GM21825 (cell line): ENCODE data around the gene SETDB1.
A peak's percentile ranks its signal among the peaks of the same experiment; 100 is the strongest.

Source experiments
- ATAC-seq: cut with Tn5 transposase; IDR thresholded peaks from one replicate; pipeline ENCODE4 v1.9.1; 2021; ENCODE audit warnings: mild to moderate bottlenecking, moderate library complexity; ENCODE audit not compliant: unreplicated experiment

SETDB1 gene

DNA sequence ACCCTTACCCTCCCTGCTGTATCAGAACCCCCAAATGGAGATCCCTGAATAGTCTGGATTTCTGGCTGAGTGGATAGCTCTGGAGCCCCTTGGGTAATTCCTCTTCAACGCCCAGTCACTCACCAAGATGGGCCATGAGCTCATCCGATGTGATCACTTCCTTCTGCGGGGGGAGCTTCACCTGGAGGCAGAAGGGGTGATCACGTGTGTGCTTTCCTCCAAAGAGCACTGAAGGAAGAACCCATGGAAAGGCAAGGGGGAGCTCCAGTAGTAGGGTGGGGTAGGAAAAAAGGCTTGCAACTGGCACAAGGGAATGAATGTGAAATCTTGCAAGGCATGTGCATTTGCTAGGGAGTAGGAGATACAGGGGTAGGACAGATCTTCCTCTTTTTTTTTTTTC is 75.4 kb downstream of the SETDB1 start:
- no peak for ATAC-seq

DNA sequence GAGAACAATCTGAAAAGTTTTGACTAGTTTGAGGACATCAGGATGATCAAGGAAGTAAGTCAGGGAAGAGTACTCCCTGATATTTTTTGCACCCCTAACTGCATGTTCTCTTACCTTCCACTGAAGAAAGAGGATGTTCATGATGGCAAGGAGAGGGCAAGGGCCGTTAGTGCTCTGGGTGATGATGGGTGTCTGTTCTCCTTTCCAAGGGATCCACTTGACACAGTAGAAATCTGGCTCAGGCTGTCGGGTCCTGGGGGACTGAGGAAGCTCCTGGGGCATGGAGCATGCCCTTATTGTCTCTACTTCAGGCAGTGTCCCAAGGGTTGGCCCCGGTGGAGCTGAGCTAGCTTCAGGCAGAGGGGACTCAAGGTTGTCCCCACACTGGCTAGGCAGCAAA is 75.9 kb downstream of the SETDB1 start:
- no peak for ATAC-seq

DNA sequence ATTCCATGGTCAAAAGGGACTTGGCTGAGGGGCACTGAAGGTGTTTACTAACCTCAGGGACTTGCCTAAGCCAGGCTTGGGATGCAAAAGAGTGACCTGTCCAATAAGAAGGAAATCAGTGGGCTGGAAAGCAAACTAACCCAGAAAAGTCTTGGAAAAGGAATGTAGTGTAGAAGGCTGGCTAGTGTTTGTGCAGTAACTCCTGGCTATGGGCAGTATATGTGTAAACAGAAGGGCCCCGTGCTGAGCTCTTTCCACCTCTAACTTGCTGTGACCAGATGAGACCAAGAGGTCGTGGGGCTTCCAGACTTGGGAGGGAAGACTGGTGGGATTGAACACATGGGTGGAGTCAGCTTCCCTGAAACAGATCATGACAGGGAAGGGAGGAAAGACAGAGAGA is 76.4 kb downstream of the SETDB1 start:
- ATAC-seq: no peak

DNA sequence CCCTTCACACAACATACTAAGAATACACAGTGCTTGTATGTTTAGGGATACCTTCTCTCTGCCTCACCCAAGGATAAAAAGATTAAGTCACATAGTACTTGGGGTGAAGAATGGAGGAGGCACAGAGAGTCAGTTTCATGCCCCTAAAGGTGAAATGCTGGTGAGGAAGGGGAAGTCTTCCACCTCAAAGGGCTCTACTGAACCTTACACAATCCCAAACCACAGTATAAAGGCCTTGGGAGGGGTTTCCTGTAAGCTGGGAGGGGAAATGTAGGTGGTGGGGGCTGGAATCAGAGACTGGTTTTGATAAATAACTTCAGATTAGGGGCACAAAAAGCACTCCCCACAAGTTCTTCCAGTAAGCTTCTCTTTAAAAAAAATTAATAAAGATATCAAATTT is 77.0 kb downstream of the SETDB1 start:
- ATAC-seq: no peak

DNA sequence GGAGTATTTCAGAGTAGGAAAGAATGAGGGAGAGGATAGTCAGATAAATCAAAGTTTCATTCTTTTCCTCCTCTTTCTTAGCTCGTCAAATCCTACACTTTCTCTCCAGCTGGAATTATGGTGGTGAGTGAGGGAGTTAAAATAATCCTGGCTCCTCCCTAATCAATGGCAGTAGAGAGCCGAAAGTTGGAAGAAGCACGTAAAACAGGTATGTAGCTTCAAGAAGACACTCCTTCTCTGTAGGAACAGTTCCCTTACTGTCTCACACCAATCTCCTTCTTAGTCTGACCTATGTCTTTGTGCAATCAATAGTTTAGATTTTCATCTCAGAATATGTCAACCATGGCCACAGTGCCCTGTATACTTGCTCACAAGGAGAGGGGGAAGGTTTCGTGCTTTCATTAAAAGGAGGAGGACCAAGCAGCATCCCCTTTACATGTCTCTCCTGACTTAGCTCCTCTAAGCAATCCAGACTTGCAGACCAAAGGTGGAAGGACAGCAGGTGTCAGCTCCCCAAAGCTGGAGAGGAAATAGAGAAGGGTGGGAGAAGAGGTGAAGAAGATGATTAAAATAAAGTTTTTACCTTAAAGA is 79.7 kb downstream of the SETDB1 start:
- no peak for ATAC-seq

DNA sequence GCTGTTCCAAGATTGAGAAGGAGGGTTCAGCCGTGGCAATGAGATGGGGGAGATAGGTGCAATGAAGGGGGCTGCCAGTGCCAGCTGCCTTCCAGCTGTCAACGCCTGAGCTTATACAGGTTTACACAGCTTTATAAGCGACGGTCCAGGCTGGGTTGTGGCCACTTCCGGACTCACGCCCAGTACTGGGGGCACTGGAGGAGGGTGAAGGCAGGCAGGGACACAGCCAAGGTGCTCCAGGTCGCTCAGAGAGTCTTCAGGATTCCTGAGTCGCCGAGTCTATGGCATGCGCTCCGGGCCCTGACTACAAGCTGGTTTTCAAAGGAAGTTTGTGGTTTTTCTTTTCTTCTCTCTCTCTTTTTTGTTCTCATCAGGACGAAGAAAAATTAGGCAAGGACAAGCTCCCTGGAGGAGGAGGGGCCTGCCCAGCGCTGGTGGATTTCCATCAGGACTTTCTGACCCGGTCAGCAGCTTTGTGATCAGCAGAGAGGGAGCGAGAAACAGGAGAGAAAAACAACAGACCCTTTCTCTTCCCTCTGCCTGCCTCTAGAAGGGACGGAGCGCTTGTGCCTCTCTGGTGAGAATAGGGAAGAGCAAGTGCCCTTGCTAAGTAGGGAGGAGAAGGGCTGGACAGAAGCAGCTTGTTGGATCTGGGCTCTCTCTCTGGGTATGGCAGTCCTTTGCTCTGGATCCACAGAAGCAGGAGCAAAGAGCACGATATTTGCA is 80.3 kb downstream of the SETDB1 start, which contains the start of gene MINDY1:
MINDY1 (minus strand) TSS at position 576 of the 726 bp plus-strand sequence. CDS start 4,285 bp downstream, outside the sequence.
- ATAC-seq: peak; percentile 34

DNA sequence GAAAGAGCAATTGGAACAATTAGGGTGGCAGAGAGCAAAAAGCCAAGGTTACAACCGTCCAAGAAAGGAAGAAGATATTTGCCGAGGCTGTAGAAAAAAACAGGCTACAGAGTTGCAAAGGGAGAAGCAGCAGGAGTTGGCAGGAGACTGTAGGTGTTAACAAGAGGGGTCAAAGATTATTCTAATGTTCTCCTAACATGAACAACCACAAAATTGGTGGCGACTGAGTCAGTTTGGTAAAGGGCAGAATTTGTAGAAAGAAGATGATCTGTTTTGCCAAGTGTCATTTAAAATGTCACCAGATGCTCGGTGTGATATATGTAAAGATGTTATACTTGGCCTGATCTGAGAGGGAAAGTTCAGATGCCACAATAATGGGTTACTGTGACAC is 81.7 kb downstream of the SETDB1 start:
- ATAC-seq: no peak

DNA sequence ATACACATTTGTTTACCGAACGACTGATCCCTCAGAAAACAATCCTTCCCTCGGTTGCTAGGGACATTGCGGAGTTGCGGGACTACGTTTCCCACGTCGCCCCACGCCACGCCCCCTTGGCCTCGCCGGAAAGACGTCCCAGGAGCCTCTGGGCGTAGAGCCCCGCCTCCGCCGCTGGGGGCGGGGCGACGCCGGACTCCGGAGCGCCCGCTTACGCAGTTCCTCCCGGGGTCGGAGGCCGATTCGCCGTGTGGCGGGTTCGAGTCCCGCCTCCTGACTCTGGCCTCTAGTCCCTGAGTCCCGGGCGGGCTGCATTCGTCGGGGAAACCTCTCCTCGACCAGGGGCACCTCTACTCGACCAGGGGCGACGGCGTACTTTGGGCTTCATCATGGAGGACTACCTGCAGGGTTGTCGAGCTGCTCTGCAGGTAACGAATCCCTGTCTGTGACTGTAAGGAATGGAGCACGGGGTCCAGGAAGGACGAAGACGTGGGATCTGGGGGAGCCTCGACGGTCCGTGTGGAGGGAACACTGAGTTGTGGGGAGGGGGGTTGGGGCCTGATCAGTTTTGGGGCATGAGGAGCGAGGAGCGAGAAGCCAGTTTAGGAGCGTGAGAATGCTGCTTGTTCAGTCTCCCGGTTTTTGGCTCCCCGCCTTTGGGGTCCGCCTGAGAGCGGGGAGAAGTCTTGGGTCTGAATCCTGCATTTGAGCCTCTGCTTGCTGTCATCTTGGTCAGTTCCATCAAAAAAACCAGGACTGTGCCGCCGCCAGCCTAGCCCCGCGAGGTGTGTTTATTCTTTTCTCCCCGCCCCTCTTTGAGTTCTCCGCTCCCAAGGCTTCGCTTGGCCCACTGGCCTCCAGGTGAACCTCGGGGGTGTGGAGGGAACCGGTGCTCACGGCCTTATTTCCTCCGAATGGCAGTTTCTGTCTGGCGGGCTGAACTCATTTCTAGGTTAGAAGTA is 82.4 kb downstream of the SETDB1 start, which contains the start of gene PRUNE1:
PRUNE1 (plus strand) TSS at position 206 of the 962 bp plus-strand sequence; CDS start at position 390, 184 bp downstream.
- peak; percentile 65 for ATAC-seq

DNA sequence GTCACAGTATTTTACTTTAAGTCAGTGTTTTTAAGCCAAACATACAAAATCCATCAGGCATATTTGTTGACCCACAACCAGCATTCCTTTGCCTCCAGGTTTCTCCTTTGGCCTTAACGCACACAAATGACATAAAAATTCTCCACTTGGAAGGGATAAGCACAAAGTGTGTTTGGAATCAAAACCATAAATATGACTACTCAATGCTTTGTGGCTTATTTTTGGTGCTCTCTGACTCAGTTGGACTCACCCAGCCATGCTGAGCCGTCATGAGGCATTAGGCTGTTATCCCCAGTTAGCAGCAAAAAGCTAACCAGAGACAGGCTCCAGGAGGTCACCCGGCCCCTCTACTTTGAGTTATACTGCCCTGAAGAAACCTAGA is 83.0 kb downstream of the SETDB1 start:
- no peak for ATAC-seq

DNA sequence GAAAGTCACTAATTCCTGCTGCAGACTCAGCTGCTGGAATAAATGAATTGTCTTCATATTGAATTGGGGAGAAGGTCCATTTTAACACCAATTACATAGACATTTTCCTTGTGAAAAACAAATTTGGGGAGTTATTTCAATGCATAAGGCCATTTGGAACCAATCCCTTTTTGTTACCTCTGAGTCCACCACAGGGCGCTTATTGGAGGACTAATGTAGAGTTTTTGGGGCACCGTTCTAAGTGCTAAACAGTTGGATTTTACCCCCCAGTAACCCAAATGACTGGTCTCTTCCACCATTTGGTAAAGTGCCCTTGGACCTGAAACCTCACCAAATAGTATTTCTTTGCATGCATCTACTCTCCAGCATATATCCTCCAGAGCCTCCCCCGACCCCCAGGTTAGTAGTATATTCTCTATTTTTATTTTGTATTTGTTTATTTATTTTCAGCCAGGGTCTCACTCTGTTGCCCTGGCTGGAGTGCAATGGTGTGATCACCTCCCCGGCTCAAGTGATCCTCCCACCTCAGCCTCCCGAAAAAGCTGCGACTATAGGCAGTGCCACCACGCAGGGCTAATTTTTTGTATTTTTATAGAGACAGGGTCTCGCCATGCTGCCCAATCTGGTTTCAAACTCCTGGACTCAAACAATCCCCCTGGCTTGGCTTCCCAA is 83.6 kb downstream of the SETDB1 start:
- no peak for ATAC-seq

DNA sequence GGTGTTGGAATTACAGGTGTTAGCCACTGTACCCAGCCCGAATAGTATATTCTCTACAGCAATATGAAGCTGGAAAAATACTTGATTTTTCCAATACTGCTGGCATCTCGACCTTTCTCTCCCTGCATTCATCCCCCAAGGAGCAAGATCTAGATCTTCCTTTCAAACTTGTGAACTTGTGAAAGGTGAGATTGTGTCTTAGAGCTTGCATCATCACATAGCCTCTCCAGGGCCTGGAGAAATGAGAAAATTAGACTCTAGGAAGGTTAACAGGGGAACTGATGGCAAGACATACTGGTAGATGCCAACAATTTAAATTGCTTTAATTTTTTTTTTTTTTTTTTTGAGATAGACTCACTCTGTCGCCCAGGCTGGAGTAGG is 84.2 kb downstream of the SETDB1 start:
- no peak for ATAC-seq

DNA sequence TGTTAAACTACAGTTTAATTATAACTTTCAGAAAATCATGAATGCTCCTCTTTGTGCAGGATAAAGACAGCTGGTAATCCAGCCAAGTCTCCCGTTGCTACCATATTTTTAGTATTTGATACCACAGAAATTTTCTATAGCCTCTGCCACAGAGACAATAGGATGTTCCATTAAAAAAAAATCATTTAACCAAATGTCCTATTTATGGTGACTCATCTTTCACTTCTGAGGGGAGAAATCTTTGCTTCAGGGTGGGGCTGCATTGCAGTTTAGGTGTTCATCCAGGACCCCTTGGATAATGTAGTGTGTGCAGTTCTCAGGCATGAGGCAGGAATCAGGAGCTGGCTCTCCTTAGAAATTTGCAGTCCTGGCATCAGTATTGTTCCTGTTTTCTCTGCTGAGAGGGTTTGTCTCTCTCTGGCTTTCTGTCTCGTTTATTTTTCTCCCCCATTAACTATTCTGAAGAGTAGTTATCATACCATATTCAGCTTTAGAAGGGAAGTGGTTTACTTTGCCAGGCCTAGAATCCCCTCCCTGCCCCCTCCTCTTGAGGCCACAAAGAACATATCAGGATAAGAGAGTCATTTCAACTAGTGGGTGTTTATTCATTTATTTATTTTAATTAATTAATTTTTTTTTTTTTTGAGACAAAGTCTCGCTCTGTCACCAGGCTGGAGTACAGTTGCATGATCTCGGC is 85.1 kb downstream of the SETDB1 start:
- no peak for ATAC-seq

DNA sequence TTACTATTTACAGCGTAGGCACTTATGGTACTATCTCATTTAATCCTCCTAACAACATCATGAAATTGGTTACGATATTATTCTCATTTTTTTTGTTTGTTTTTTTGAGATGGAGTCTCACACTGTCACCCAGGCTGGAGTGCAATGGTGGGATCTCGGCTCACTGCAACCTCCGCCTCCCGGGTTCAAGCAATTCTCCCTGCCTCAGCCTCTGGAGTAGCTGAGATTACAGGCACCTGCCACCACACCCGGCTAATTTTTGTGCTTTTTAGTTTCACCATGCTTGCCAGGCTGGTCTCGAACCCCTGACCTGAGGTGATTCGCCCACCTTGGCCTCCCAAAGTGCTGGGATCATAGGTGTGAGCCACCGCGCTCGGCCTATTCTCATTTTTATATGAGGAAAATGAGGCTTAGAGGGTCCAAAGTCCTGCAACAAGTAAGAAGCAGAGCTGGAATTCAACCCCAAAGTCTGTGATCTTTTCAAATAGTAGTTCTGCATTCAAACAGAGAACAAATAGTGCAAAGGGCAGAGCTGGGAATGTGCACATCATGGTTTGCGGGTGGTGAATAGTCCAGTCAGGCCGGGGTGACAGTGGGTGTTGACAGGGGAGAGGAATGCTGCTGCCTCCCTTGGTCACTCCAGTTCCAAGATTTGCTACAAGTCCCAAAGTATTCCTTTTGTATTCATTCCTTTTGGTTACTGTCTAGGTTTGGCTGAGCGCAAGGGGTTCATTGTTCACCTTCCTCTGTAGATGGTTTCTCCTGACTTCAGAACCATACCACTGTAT is 86.7 kb downstream of the SETDB1 start:
- ATAC-seq: no peak

DNA sequence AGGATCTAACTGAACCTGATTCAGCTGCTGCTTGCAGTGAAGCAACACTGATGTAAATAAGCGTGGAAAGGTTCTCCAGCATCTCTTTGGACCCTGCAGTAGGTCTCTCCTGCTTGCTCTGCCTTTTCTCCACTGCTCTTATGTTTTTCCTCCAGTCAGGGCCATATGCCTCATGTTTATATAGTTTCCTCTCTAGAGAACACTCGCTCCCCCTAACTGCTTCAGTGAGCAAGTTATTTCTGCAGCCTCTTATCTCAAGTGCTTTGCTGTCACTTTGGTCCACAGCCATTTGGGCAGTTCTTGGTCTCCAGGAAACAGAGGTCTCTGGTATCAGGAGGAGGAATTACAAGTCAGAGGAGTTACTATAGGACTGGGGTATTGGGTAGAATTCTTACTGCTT is 87.4 kb downstream of the SETDB1 start:
- ATAC-seq: no peak
